ENCODE results near the gene ERN1. TPM values are rescaled to one million over a fixed set of nuclear protein-coding genes. Genes with fewer than 3 reads are reported as not detected.
A peak's percentile ranks its signal among the peaks of the same experiment; 100 is the strongest.

Gene ERN1
- total RNA-seq, 2 donors from 2014 or later: 63.3 to 77.1 TPM

DNA sequence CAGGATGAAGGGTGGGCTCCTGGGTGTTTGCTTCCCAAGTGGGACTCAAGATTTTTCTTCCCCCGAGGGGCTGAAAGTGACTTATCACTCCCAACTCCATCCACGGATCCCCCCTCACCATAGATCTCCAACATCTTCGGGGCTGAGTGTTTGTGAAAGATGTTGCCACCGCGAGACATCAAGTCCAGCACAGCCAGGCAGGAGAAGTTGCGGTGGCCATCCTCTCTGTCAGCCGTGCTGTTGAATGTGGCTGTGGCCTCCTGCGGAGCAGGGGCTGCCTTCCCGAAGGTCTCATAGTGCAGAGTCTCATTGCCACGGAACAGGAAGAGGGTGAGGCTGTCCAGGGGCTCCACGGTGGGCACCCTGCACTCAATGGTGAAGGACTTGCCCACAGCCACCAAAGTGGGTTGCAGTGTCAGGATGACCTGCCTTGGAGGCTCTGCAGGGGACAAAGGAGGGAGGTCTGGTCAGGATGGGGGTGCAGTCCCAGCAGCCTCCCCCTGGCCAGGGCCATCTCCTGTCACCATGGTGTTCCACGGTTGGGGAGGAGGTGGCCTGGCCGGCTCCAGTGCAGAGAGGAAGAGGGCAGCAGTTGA is 126.3 kb downstream of the ERN1 start:
- ATAC-seq (no peak), DNase-seq (no peak)
- intact Hi-C loops (cut with DNase I): no loop called here
- 79 to 84% methylated on average over 8 to 12 of the region's 13 CpGs for whole genome bisulfite sequencing, 2 donors
- Histone ChIP-seq H3K4me3 (no peak overlapping the region), H3K27me3 (no peaks in the 10 kb centered on the region), H3K9me3 (no peaks in the 10 kb centered on the region), H3K36me3 (replicated peaks in 1 of 2; ENCODE audit: insufficient read depth in 1 of 2, low read depth in 2 of 2) (no peaks in the 10 kb centered on the region), H3K27ac (no peak overlapping the region), H3K4me1 (peaks cover 4% of the 10 kb centered on the region)
- no peak for TF ChIP-seq POLR2A (IDR thresholded peaks at IDR 0.05)
- TF ChIP-seq, protein P1, sequence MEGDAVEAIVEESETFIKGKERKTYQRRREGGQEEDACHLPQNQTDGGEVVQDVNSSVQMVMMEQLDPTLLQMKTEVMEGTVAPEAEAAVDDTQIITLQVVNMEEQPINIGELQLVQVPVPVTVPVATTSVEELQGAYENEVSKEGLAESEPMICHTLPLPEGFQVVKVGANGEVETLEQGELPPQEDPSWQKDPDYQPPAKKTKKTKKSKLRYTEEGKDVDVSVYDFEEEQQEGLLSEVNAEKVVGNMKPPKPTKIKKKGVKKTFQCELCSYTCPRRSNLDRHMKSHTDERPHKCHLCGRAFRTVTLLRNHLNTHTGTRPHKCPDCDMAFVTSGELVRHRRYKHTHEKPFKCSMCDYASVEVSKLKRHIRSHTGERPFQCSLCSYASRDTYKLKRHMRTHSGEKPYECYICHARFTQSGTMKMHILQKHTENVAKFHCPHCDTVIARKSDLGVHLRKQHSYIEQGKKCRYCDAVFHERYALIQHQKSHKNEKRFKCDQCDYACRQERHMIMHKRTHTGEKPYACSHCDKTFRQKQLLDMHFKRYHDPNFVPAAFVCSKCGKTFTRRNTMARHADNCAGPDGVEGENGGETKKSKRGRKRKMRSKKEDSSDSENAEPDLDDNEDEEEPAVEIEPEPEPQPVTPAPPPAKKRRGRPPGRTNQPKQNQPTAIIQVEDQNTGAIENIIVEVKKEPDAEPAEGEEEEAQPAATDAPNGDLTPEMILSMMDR (IDR thresholded peaks at IDR 0.05): no peak

DNA sequence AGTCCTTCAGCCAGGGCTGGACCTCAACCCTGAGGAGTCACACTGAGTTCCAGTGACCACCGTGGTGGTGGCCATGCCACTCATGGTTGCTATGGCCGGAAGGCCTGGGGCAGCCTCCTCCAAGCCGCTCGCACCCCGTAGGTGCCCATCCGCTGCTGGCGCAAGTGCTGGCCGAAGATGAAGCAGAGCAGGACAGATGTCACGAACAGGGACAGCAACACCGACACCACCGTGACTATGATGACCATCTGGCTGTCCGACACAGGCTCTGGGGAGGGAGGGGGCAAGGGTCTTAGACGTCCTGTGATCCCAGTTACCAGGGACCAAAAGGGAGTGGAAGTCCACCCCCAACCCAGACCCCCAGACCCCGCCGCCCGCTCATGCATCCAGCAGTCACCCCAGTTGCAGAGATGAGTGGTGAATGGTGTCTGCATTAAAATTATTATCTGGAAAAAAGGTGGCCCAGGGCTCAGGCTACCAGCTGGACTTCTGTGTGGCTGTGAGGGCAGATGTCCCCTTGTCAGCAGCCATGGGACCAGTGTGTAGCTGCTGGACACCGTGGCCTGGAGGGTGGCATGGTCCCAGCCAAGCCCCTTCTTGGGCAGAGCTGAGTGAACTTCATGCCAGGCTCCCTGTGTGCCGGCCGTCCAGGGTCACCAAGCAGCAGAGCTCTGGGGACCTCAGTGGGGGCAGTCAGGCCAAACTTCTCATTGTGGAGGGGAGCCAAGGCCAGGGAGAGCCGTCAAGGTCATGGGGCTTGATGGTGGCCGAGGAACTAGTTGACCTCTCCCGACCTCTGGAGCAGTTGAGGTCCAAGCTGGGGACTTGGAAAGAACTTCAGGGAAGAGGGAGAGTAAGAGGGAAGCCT is 127.1 kb downstream of the ERN1 start:
- no peak for ATAC-seq
- Histone ChIP-seq H3K4me1 (peaks cover 12% of the 10 kb centered on the region), H3K36me3 (replicated peaks in 1 of 2; ENCODE audit: insufficient read depth in 1 of 2, low read depth in 2 of 2) (no peaks in the 10 kb centered on the region), H3K27me3 (peaks cover 0 to 1% of the 10 kb centered on the region in 2 donors), H3K27ac (peak overlapping the region in 1 of 4 donors; percentile 39), H3K9me3 (no peaks in the 10 kb centered on the region), H3K4me3 (no peak overlapping the region)
- intact Hi-C loops (cut with DNase I): no loop called here
- WGBS, 2 donors: 84 to 88% methylated on average over 20 to 21 of the region's 22 CpGs
- DNase-seq: no peak
- TF ChIP-seq, protein P1 (IDR thresholded peaks at IDR 0.05): no peak
- TF ChIP-seq POLR2A (IDR thresholded peaks at IDR 0.05): no peak

DNA sequence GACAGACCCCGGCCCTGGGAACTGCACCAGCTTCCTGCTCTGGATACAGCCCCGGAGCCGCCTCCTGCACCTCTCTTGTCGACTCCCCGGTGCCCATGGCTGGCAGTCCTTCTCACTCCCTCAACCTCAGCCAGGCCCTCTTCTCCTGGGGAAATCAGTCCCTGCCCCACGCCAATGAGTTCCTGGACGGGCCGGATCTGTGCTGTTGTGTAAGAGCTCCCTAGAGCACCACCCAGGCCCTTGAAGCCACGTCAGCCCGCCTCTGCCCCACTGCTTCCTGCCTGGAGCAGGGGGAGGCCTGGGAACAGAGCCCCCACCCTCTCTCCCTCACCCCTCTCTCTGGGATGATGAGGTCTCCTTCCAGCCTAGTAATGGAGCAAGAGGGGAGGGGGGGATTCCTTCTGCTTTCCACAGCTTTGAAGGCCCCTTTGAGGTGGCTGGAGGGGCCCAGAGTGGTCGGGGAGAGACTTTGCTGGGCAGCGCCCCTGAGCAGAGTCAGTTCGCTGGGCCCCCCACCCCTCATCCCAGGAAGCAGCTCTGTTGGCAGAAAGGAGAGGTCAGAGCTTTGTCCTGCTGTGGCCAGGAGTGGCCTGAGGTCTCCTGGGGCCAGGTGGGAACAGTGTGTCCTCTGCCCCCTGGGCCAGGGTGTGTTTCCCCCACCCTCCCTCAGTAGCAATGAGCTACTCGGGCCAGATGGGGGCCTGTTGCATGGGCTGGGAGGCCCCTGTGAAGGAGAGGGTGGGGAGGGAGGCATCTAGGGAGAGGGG is 128.0 kb downstream of the ERN1 start:
- DNase-seq (no peak), ATAC-seq (peak; percentile 34)
- Histone ChIP-seq H3K4me3 (no peak overlapping the region), H3K27ac (peak overlapping the region in 1 of 4 donors; percentile 39), H3K9me3 (no peaks in the 10 kb centered on the region), H3K27me3 (peaks cover 0 to 6% of the 10 kb centered on the region in 2 donors), H3K4me1 (peaks cover 17% of the 10 kb centered on the region), H3K36me3 (replicated peaks in 1 of 2; ENCODE audit: insufficient read depth in 1 of 2, low read depth in 2 of 2) (no peaks in the 10 kb centered on the region)
- no peak for TF ChIP-seq POLR2A (IDR thresholded peaks at IDR 0.05)
- TF ChIP-seq, protein P1 (IDR thresholded peaks at IDR 0.05): no peak
- intact Hi-C loops (cut with DNase I): no loop called here
- WGBS, 2 donors: 74 to 82% methylated on average over 4 to 14 of the region's 14 CpGs

DNA sequence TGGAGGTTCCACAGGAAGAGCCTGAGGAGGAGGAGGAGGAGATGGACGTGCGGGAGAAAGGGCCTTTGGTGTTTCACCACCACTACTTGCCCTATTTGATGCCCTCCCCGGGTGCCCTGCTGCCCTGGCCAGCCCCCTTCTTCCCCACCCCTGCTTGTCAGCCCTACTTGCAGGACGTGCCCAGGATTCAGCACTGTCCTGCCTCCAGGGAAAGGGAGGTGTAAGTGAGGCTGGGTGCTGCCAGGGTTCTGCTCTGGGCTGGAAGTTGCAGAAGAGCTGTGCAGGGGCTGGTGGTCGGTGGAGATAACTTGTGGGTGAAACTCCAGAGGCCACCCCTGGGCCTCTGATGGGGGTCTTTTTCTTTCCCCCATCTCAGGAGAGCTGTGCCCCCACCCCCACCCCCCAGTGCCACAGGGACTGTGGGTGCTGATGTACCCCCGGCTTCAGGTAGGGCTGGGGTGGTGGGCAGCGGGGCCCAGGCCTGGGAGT is 128.8 kb downstream of the ERN1 start:
- ATAC-seq: no peak
- H3K9me3 ChIP-seq: no peaks in the 10 kb centered on the region
- H3K4me1 ChIP-seq: peaks cover 17% of the 10 kb centered on the region
- no peak overlapping the region for H3K4me3 ChIP-seq
- no peak overlapping the region for H3K27ac ChIP-seq
- 68 to 76% methylated on average over 5 to 6 of the region's 7 CpGs for WGBS, 2 donors
- no peaks in the 10 kb centered on the region for H3K36me3 ChIP-seq (replicated peaks in 1 of 2; ENCODE audit: insufficient read depth in 1 of 2, low read depth in 2 of 2)
- no peak for DNase-seq
- intact Hi-C loops (cut with DNase I): no loop called here
- peaks cover 0 to 6% of the 10 kb centered on the region in 2 donors for H3K27me3 ChIP-seq
- TF ChIP-seq POLR2A (IDR thresholded peaks at IDR 0.05): no peak
- TF ChIP-seq, protein P1 (IDR thresholded peaks at IDR 0.05): no peak

Measured in body of pancreas (tissue), 4 donors.